Pancreas (tissue), 10 donors: ENCODE measurements around the gene FRRS1. TPM values are rescaled to one million over a fixed set of nuclear protein-coding genes. Genes with fewer than 3 reads are reported as not detected.

Experiments
- ATAC-seq, 4 donors: fragments of 200-7000 bp; cut with Tn5 transposase; one replicate each; pipeline versions ENCODE4 v1.8.0 to v1.9.1; 2020; ENCODE audit warnings: mild to moderate bottlenecking in 4 of 4, moderate library complexity in 4 of 4
- DNase-seq, 6 donors: peaks; one replicate each; pipeline ENCODE4 v3.0.0-alpha.2; 2020
- FAIRE-seq: peaks from 2 replicates; lab custom pipeline; 2012; peaks lifted over from hg19 to GRCh38; lab: Jason Lieb, UNC
- H3K27ac ChIP-seq, 4 donors: fragments of 200-600 bp; sonication (generic); 1 replicate in 3 of 4; 2 replicates in 1 of 4; pipeline versions ENCODE4 v1.5.0 to v1.8.0; 2020
- H3K27me3 ChIP-seq, 4 donors: fragments of 200-600 bp; one replicate each; pipeline ENCODE4 v1.8.0; 2021
- H3K36me3 ChIP-seq, 3 donors: fragments of 200-600 bp; sonication (generic) in 1 of 3; one replicate each; pipeline versions ENCODE4 v1.5.0 to v1.8.0; 2020 to 2021
- H3K4me1 ChIP-seq, 3 donors: fragments of 200-600 bp; one replicate each; pipeline ENCODE4 v1.8.0; 2021
- H3K4me3 ChIP-seq, 4 donors: fragments of 200-600 bp; sonication (generic) in 2 of 4; one replicate each; pipeline versions ENCODE4 v1.5.0 to v1.8.0; 2020 to 2021
- H3K9me3 ChIP-seq, 4 donors: fragments of 200-600 bp; one replicate each; pipeline ENCODE4 v1.8.0; 2021
- CTCF ChIP-seq, 4 donors: fragments of 200-600 bp; sonication (generic) in 3 of 4; IDR thresholded peaks; one replicate each; pipeline versions ENCODE4 v1.5.0 to v1.8.0; 2021; ENCODE audit warnings: antibody characterized with exemption in 4 of 4
- WGBS, 2 donors: extraction: QIAGEN DNeasy Blood & Tissue Kit; methylation state at CpG; one replicate each; pipeline ENCODE4 v1.1.7; 2013; 5-methylcytosine and 5-hydroxymethylcytosine counted together
- intact Hi-C, 3 donors: fragments of 100-400 bp; cut with DNase I; formaldehyde crosslinking; loops; one replicate each; pipeline versions ENCODE4 v1.11.1 to v1.14.2; 2022
- polyA plus RNA-seq, 2 donors: library from polyadenylated mRNA; stranded (reverse); fragments of 200-250 nt; gene quantifications; one replicate each; pipeline ENCODE4 v1.2.3, GENCODE V29; 2013
- total RNA-seq, 6 donors: library from RNA; stranded (reverse); fragmentation: NEBNext Ultra II Directional in 4 of 6; extraction: Animal tissue kit (Norgen Biotek cat#: 25700) in 4 of 6; gene quantifications; one replicate each; pipeline versions ENCODE4 v1.2.1 to v1.2.4, GENCODE V29; 2021 to 2023
- donor health status: healthy with polysubstance abuse.
- donor health status: DM: no; HTN: no; CAD: no; lungs with moderate emphysema.
- donor health status: DM: no; HTN: no; CAD: no.
- donor health status: control.
- donor health status: control.
- donor health status: Bipolar disorder and iron deficiency.
- donor health status: DM: yes; HTN: yes; CAD: no.
- donor health status: DM: no; HTN: no; CAD: no.
- donor health status: DM: no; HTN: no; CAD: no.
- donor health status: DM: yes; HTN: yes; CAD: no.

The FRRS1 gene
- total and polyA plus RNA-seq, 8 donors = 0.34 to 7.3 (median 1.7) TPM

GRCh38 chr1:99674115-99675064, 92.0 kb downstream of the FRRS1 start:
- 67 to 72% methylated on average over 6 of the region's 6 CpGs for WGBS, 2 donors
- Histone ChIP-seq H3K36me3 (no peaks in the 10 kb centered on the region), H3K4me3 (no peak overlapping the region), H3K27ac (no peak overlapping the region), H3K9me3 (no peaks in the 10 kb centered on the region), H3K27me3 (no peaks in the 10 kb centered on the region), H3K4me1 (no peaks in the 10 kb centered on the region)
- ATAC-seq (no peak), DNase-seq (no peak), FAIRE-seq (no peak)
- no peak for TF ChIP-seq CTCF (IDR thresholded peaks at IDR 0.05)
- intact Hi-C loops = no loop called here

- TF ChIP-seq CTCF (IDR thresholded peaks at IDR 0.05) = no peak
- intact Hi-C loops = no loop called here
- H3K9me3 ChIP-seq = no peaks in the 10 kb centered on the region
- 78 to 79% methylated on average over 4 of the region's 5 CpGs for WGBS, 2 donors
- H3K27ac ChIP-seq = no peak overlapping the region
- no peaks in the 10 kb centered on the region for H3K27me3 ChIP-seq
- ATAC-seq = no peak
- no peak for DNase-seq
- no peak overlapping the region for H3K4me3 ChIP-seq
- H3K36me3 ChIP-seq = no peaks in the 10 kb centered on the region
- H3K4me1 ChIP-seq = no peaks in the 10 kb centered on the region
- FAIRE-seq = no peak
These were observed 93.1 kb downstream of the FRRS1 start for GRCh38 chr1:99673315-99673714.

- Histone ChIP-seq H3K4me1 (no peaks in the 10 kb centered on the region), H3K36me3 (no peaks in the 10 kb centered on the region), H3K27ac (no peak overlapping the region), H3K9me3 (no peaks in the 10 kb centered on the region), H3K4me3 (no peak overlapping the region), H3K27me3 (no peaks in the 10 kb centered on the region)
- WGBS, 2 donors = 33 to 40% methylated on average over 6 of the region's 6 CpGs
- TF ChIP-seq CTCF (IDR thresholded peaks at IDR 0.05) = no peak
- intact Hi-C loops = no loop called here
- ATAC-seq (peak in 2 of 4 donors; percentile 29 to 41), FAIRE-seq (no peak), DNase-seq (no peak)
These were observed 93.8 kb downstream of the FRRS1 start for GRCh38 chr1:99672530-99673213.

- intact Hi-C loops = no loop called here
- DNase-seq (no peak), ATAC-seq (no peak), FAIRE-seq (no peak)
- no peaks in the 10 kb centered on the region for H3K4me1 ChIP-seq
- no peak overlapping the region for H3K27ac ChIP-seq
- no peak for TF ChIP-seq CTCF (IDR thresholded peaks at IDR 0.05)
- H3K36me3 ChIP-seq = no peaks in the 10 kb centered on the region
- H3K9me3 ChIP-seq = no peaks in the 10 kb centered on the region
- no peaks in the 10 kb centered on the region for H3K27me3 ChIP-seq
- no peak overlapping the region for H3K4me3 ChIP-seq
- 59 to 71% methylated on average over 4 of the region's 4 CpGs for WGBS, 2 donors
These were observed 94.4 kb downstream of the FRRS1 start for GRCh38 chr1:99672038-99672437.
